ENCODE data around the gene PRAC1.
"Not testable (repeated sequence)": the region's sequence is repeated elsewhere in the genome, so short reads cannot be mapped to it uniquely, and the experiment has no call there.

PRAC1 gene

GRCh38 chr17:48725288-48726064 is 3.2 kb upstream of the PRAC1 start:
- DNase-seq = no peak

- DNase-seq = no peak
Observed at GRCh38 chr17:48725004-48725287, 2.6 kb upstream of the PRAC1 start.

- DNase-seq = peak; percentile 71
Observed at GRCh38 chr17:48724251-48725003, 2.1 kb upstream of the PRAC1 start.

- DNase-seq = no peak
Observed at GRCh38 chr17:48723423-48724250, 1.3 kb upstream of the PRAC1 start.

- DNase-seq = no peak
Observed at GRCh38 chr17:48722915-48723422, 651 bp upstream of the PRAC1 start, which contains the start of gene PRAC2. Gene PRAC2, plus strand, starts transcription at chr17:48723185. Its CDS starts 1,226 bp downstream, at chr17:48724411.

GRCh38 chr17:48721009-48721402 is 1.3 kb downstream of the PRAC1 start:
- DNase-seq = no peak

GRCh38 chr17:48720266-48721008 is 1.9 kb downstream of the PRAC1 start:
- no peak for DNase-seq

GRCh38 chr17:48719642-48720265 is 2.6 kb downstream of the PRAC1 start:
- no peak for DNase-seq

- no peak for DNase-seq
Observed at GRCh38 chr17:48718761-48719641, 3.3 kb downstream of the PRAC1 start.

GRCh38 chr17:48718227-48718760 is 4.0 kb downstream of the PRAC1 start:
- no peak for DNase-seq

GRCh38 chr17:48717367-48718226 is 4.7 kb downstream of the PRAC1 start:
- DNase-seq = no peak

GRCh38 chr17:48716549-48716948 is 5.8 kb downstream of the PRAC1 start:
- not testable (repeated sequence) for DNase-seq

- DNase-seq = no peak
Observed at GRCh38 chr17:48715496-48716399, 6.6 kb downstream of the PRAC1 start.

GRCh38 chr17:48711128-48711527 is 11.2 kb downstream of the PRAC1 start:
- DNase-seq = no peak

- no peak for DNase-seq
Observed at GRCh38 chr17:48704361-48705248, 17.7 kb downstream of the PRAC1 start.

- DNase-seq = no peak
Observed at GRCh38 chr17:48701864-48702532, 20.3 kb downstream of the PRAC1 start.

GRCh38 chr17:48693178-48693577 is 29.1 kb downstream of the PRAC1 start:
- DNase-seq = no peak
